KMS-11 (cell line): ENCODE measurements around the gene CRYBA2.

Experiments used
- H2AFZ ChIP-seq: fragments of 200-600 bp; sonication (generic); 2 replicates; pipeline ENCODE4 v1.6.1; 2016; ENCODE audit warnings: antibody characterized with exemption, mixed run types, low read depth
- H3K27ac ChIP-seq: fragments of 200-600 bp; sonication (generic); 2 replicates; pipeline ENCODE4 v1.6.1; 2016; ENCODE audit warnings: mild to moderate bottlenecking, mixed run types
- H3K27me3 ChIP-seq: fragments of 200-600 bp; sonication (generic); 2 replicates; pipeline ENCODE4 v1.6.1; 2017; ENCODE audit warnings: mild to moderate bottlenecking, low read depth, mixed run types, moderate library complexity; ENCODE audit not compliant: insufficient read depth
- H3K36me3 ChIP-seq: fragments of 200-600 bp; sonication (generic); 2 replicates; pipeline ENCODE4 v1.6.1; 2017; ENCODE audit warnings: mild to moderate bottlenecking, mixed run types; ENCODE audit not compliant: insufficient read depth
- H3K4me1 ChIP-seq: fragments of 200-600 bp; sonication (generic); 2 replicates; pipeline ENCODE4 v1.6.1; 2016; ENCODE audit warnings: mild to moderate bottlenecking, low read depth, mixed run types; ENCODE audit not compliant: poor library complexity, severe bottlenecking
- H3K4me2 ChIP-seq: fragments of 200-600 bp; sonication (generic); 2 replicates; pipeline ENCODE4 v1.7.0; 2016; ENCODE audit warnings: mild to moderate bottlenecking, mixed run types
- H3K4me3 ChIP-seq: fragments of 200-600 bp; sonication (generic); IDR thresholded peaks from 2 replicates; pipeline ENCODE4 v1.6.1; 2017; ENCODE audit warnings: low read depth, low read length, mixed read lengths; ENCODE audit not compliant: insufficient read depth
- H3K79me2 ChIP-seq: fragments of 200-600 bp; sonication (generic); 2 replicates; pipeline ENCODE4 v1.6.1; 2016; ENCODE audit warnings: low read depth, mixed run types; ENCODE audit not compliant: insufficient read depth
- H3K9ac ChIP-seq: fragments of 200-600 bp; sonication (generic); 2 replicates; pipeline ENCODE4 v1.6.1; 2016; ENCODE audit warnings: mild to moderate bottlenecking, mixed run types
- H4K20me1 ChIP-seq: fragments of 200-600 bp; sonication (generic); 2 replicates; pipeline ENCODE4 v1.6.1; 2016; ENCODE audit warnings: mild to moderate bottlenecking, mixed run types; ENCODE audit not compliant: insufficient read depth
- TF ChIP-seq, protein P1 (sequence below): fragments of 200-600 bp; sonication (generic); conservative IDR thresholded peaks from 2 replicates; pipeline ENCODE4 v1.6.1; 2017; ENCODE audit warnings: low read depth, mild to moderate bottlenecking, antibody characterized with exemption, low read length, moderate library complexity, mixed read lengths

CRYBA2 gene

DNA sequence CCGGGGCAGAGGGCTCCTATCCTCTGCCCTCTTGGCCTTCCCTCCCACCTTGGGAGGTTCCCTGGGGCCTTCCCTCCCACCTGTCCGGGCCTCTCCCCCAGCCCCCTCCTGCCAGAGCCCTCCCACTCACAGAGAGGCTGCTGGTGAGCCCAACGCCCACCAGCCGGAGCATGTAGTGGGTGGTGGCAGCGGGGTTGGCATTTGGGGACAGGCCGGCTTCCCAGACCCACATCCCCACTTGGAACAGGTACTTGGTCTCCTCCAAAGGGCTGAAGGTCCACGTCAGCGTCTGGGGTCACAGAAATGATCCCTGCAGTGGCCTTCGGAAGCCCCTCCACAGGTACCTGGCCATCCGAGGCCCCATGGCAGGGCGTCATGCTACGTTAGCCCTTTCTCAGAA lies 28.8 kb upstream of the CRYBA2 start:
- H3K27me3 ChIP-seq: peaks cover 45% of the 10 kb centered on the region

DNA sequence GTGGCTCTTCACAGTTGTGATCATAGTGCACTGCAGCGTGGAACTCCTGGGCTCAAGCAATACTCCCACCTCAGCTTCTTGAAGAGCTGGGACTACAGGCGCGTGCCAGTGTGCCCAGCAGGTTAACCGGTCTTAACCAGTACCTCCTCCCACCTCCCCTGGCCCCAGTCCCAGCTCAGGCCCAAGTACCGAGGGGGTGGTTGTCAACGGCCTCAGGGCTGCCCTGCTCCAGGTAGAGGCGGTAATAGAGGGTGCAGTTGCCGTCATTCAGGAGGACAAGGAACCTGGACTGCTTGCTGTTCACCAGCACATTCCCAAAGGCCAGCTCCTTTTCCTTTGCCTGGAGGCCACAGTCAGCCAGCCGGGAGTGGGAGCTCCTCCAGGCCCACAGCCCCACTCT lies 28.4 kb upstream of the CRYBA2 start:
- H3K4me3 ChIP-seq: no peak overlapping the region
- peaks cover 45% of the 10 kb centered on the region; the same call in 1 of the 2 replicates for H3K27me3 ChIP-seq
- H3K36me3 ChIP-seq: no peaks in the 10 kb centered on the region
- TF ChIP-seq, protein P1, sequence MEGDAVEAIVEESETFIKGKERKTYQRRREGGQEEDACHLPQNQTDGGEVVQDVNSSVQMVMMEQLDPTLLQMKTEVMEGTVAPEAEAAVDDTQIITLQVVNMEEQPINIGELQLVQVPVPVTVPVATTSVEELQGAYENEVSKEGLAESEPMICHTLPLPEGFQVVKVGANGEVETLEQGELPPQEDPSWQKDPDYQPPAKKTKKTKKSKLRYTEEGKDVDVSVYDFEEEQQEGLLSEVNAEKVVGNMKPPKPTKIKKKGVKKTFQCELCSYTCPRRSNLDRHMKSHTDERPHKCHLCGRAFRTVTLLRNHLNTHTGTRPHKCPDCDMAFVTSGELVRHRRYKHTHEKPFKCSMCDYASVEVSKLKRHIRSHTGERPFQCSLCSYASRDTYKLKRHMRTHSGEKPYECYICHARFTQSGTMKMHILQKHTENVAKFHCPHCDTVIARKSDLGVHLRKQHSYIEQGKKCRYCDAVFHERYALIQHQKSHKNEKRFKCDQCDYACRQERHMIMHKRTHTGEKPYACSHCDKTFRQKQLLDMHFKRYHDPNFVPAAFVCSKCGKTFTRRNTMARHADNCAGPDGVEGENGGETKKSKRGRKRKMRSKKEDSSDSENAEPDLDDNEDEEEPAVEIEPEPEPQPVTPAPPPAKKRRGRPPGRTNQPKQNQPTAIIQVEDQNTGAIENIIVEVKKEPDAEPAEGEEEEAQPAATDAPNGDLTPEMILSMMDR: no peak
- H3K27ac ChIP-seq: no peak overlapping the region
- H3K9ac ChIP-seq: no peak overlapping the region
- H2AFZ ChIP-seq: no peak overlapping the region
- H3K4me2 ChIP-seq: no peak overlapping the region
- no peaks in the 10 kb centered on the region for H3K79me2 ChIP-seq
- H3K4me1 ChIP-seq: no peaks in the 10 kb centered on the region
- no peaks in the 10 kb centered on the region for H4K20me1 ChIP-seq

More for the DNA sequence above, 28.8 kb upstream of the CRYBA2 start:
- no peaks in the 10 kb centered on the region for H3K36me3 ChIP-seq
- H3K4me3 ChIP-seq: no peak overlapping the region
- TF ChIP-seq, protein P1: no peak
- H3K4me1 ChIP-seq: no peaks in the 10 kb centered on the region
- H3K9ac ChIP-seq: no peak overlapping the region
- no peak overlapping the region for H3K27ac ChIP-seq
- no peaks in the 10 kb centered on the region for H4K20me1 ChIP-seq
- no peak overlapping the region for H2AFZ ChIP-seq
- H3K4me2 ChIP-seq: no peak overlapping the region
- H3K79me2 ChIP-seq: no peaks in the 10 kb centered on the region

DNA sequence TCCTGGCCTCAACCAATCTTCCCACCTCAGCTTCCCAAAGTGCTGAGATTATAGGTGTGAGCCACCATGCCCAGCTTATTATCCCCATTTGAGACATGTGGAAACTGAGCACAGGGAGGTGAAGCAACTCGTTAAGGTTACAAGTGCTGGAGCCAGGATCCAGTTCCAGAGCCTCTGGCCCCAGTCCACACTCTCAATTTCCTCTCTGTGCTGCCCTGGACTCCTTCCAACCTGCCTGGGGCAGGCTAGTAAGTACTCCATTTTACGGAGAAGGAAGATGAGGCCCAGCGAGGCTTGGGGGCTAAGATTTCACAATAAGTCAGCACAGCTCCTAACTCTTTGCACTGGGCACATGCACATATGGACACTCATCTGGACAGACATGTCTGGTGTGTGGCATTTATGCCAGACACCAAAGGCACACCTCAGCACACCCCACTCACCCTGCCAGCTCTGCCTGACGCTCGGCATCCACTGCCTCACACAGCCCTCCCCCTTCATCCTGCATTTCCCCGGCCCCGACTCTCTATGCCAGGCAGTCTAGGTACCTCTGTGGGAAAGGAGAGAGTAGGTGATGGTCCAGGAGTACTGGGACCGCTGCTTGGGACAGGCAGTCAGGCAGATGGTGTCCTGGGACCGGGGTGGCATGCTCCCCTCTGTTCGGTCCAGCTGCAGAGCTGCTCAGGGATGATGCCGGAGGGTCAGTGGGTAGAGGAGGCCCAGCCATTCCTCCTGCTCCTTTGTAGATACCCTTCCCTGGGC lies 27.6 kb upstream of the CRYBA2 start:
- H3K9ac ChIP-seq: no peak overlapping the region
- H3K4me3 ChIP-seq: no peak overlapping the region
- no peak overlapping the region for H3K4me2 ChIP-seq
- no peak overlapping the region for H3K27ac ChIP-seq
- H3K36me3 ChIP-seq: no peaks in the 10 kb centered on the region
- H2AFZ ChIP-seq: no peak overlapping the region
- TF ChIP-seq, protein P1: no peak
- no peaks in the 10 kb centered on the region for H4K20me1 ChIP-seq
- H3K27me3 ChIP-seq: peaks cover 41% of the 10 kb centered on the region; the same call in 1 of the 2 replicates
- H3K79me2 ChIP-seq: no peaks in the 10 kb centered on the region
- no peaks in the 10 kb centered on the region for H3K4me1 ChIP-seq

DNA sequence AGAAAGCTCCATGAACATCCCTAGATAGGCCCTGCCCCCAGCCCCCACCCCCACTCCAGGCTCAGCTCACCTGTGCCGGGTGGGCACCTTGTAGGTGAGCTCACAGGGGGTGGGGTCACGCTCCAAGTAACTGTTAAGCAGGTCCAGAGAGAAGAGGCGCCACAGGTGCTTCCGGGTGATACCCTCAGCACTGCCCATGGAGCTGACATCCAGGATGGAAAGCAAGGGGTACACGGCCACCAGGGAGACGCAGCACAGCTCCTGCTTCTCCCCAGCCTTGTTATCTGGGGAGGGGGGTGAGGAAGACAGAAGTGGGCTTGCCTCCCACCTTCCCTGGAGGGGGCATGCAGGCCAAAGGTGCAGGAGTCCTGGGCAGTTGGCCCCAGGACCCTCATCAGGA lies 26.2 kb upstream of the CRYBA2 start:
- no peaks in the 10 kb centered on the region for H3K36me3 ChIP-seq
- no peak overlapping the region for H2AFZ ChIP-seq
- H3K4me3 ChIP-seq: no peak overlapping the region
- H3K79me2 ChIP-seq: no peaks in the 10 kb centered on the region
- TF ChIP-seq, protein P1: no peak
- peaks cover 32% of the 10 kb centered on the region; the same call in 1 of the 2 replicates for H3K27me3 ChIP-seq
- H3K4me2 ChIP-seq: no peak overlapping the region
- no peaks in the 10 kb centered on the region for H4K20me1 ChIP-seq
- no peak overlapping the region for H3K9ac ChIP-seq
- no peaks in the 10 kb centered on the region for H3K4me1 ChIP-seq
- no peak overlapping the region for H3K27ac ChIP-seq
